ENCODE data around the gene CD69.

GRCh38 chr12:9796971-9797370 is 36.3 kb upstream of the CD69 start:
- no peak for TF ChIP-seq POLR2A (IDR thresholded peaks at IDR 0.05; ENCODE audit: low read length)
- TF ChIP-seq GATA1 (IDR thresholded peaks at IDR 0.05; ENCODE audit: low read depth, low read length), result no peak

Data from erythroblast (primary cell).